K562 (cell line): ENCODE data around the gene PNMA8C. TPM values are rescaled to one million over a fixed set of nuclear protein-coding genes. Genes with fewer than 3 reads are reported as not detected.
A peak's percentile ranks its signal among the peaks of the same experiment; 100 is the strongest.

Experiments
- ATAC-seq: fragments of 200-7000 bp; cut with Tn5 transposase; 3 replicates; pipeline ENCODE4 v1.9.1; 2020; ENCODE audit warnings: moderate library complexity
- BruUV-seq: library from RNA; stranded (reverse); fragments of 400-500 nt; replicated peaks from 2 replicates; lab custom pipeline; 2021; lab: Mats Ljungman, UMichigan
- CTCF ChIA-PET: fragments of 300-600 bp; formaldehyde crosslinking; extraction: SDS; loops from one replicate; lab custom pipeline; 2021; ENCODE audit warnings: low intra/inter-chr PET ratio; lab: Yijun Ruan, JAX
- POLR2A ChIA-PET: fragments of 300-600, 350-650 bp; sonication (Branson Sonifier 250); formaldehyde crosslinking; extraction: SDS; loops from one replicate; lab custom pipeline; 2021; ENCODE audit warnings: antibody characterized with exemption, inconsistent platforms; lab: Yijun Ruan, JAX
- DNase-seq, 4 experiments: peaks; one replicate each; pipeline versions ENCODE4 v3.0.0 to v3.0.0-alpha.2; 2011 to 2018; ENCODE audit warnings: low spot score in 3 of 4, mixed read lengths in 3 of 4; ENCODE audit errors: extremely low read depth in 1 of 4
- FAIRE-seq: peaks from 2 replicates; lab custom pipeline; 2011; peaks lifted over from hg19 to GRCh38; lab: Jason Lieb, UNC
- H2AFZ ChIP-seq: 2 replicates; pipeline ENCODE4 v1.6.0; 2011; ENCODE audit warnings: low read depth, low read length, control low read depth, inconsistent platforms
- H3K27ac ChIP-seq: fragments of 200-600 bp; 3 replicates; pipeline ENCODE4 v1.8.0; 2011; ENCODE audit warnings: low read depth, mild to moderate bottlenecking, control low read depth, inconsistent platforms, low read length, moderate library complexity, mixed read lengths; ENCODE audit errors: extremely low read depth
- H3K27me3 ChIP-seq, 2 experiments: fragments of 300-600 bp in 1 of 2; 2 replicates in 1 of 2; 3 replicates in 1 of 2; pipeline versions ENCODE4 v1.6.0 to v1.8.0; 2011; ENCODE audit warnings: inconsistent platforms in 2 of 2, low read length in 2 of 2, mild to moderate bottlenecking in 1 of 2, mixed read lengths in 1 of 2, moderate library complexity in 1 of 2; ENCODE audit not compliant: control insufficient read depth in 2 of 2, insufficient read depth in 2 of 2
- H3K36me3 ChIP-seq: fragments of 300-600 bp; 3 replicates; pipeline ENCODE4 v1.8.0; 2011; ENCODE audit warnings: mild to moderate bottlenecking, low read length, inconsistent platforms; ENCODE audit not compliant: control insufficient read depth, insufficient read depth
- H3K4me1 ChIP-seq, 2 experiments: fragments of 200-600 bp in 1 of 2; replicated peaks in 1 of 2; 2 replicates in 1 of 2; 3 replicates in 1 of 2; pipeline versions ENCODE4 v1.5.1 to v1.8.0; 2011; ENCODE audit warnings: inconsistent platforms in 2 of 2, low read length in 2 of 2, mild to moderate bottlenecking in 1 of 2, mixed read lengths in 1 of 2, moderate library complexity in 1 of 2; ENCODE audit not compliant: control insufficient read depth in 2 of 2, insufficient read depth in 2 of 2
- H3K4me2 ChIP-seq: 2 replicates; pipeline ENCODE4 v1.6.1; 2011; ENCODE audit warnings: low read length, control low read depth, inconsistent platforms, mixed read lengths; ENCODE audit not compliant: insufficient read depth
- H3K4me3 ChIP-seq: fragments of 200-600 bp; sonication (generic), shearing (Covaris generic); 2 replicates; pipeline ENCODE4 v1.5.1; 2016; ENCODE audit warnings: control low read depth, inconsistent platforms
- H3K79me2 ChIP-seq: fragments of 200-600 bp; 3 replicates; pipeline ENCODE4 v1.8.0; 2011; ENCODE audit warnings: low read length, inconsistent platforms; ENCODE audit not compliant: control insufficient read depth, insufficient read depth
- H3K9ac ChIP-seq, 2 experiments: 2 replicates each; pipeline versions ENCODE4 v1.6.0 to v1.6.1; 2011; ENCODE audit warnings: low read depth in 2 of 2, low read length in 2 of 2, control low read depth in 1 of 2, inconsistent platforms in 1 of 2, mild to moderate bottlenecking in 1 of 2, mixed read lengths in 1 of 2; ENCODE audit not compliant: insufficient read depth in 1 of 2
- H3K9me1 ChIP-seq: one replicate; pipeline ENCODE4 v1.6.0; 2011; ENCODE audit warnings: inconsistent platforms, mild to moderate bottlenecking, low read length, moderate library complexity; ENCODE audit not compliant: control insufficient read depth, insufficient read depth
- H3K9me3 ChIP-seq: replicated peaks from 2 replicates; pipeline ENCODE4 v1.5.1; 2011; ENCODE audit warnings: low read depth, low read length, inconsistent platforms; ENCODE audit not compliant: control insufficient read depth, insufficient read depth
- H4K20me1 ChIP-seq: replicated peaks from 2 replicates; pipeline ENCODE4 v1.6.1; 2011; ENCODE audit warnings: low read length, inconsistent platforms, mixed read lengths; ENCODE audit not compliant: control insufficient read depth, insufficient read depth
- ARID4B ChIP-seq: sonication (generic); formaldehyde crosslinking; IDR thresholded peaks from 2 replicates; pipeline ENCODE4 v1.8.0; 2022; ENCODE audit warnings: mild to moderate bottlenecking, missing genetic modification reagents
- CSDE1 ChIP-seq, 2 experiments: fragments of 450-650 bp; IDR thresholded peaks; 2 replicates each; pipeline ENCODE4 v1.6.1; 2016; ENCODE audit warnings: mild to moderate bottlenecking in 1 of 2
- MECOM ChIP-seq: fragments of 250-450 bp; sonication (Bioruptor Pico); IDR thresholded peaks from 2 replicates; pipeline ENCODE4 v1.8.0; 2022; ENCODE audit warnings: inconsistent platforms
- NFATC3 ChIP-seq: fragments of 450-650 bp; IDR thresholded peaks from 2 replicates; pipeline ENCODE4 v1.6.1; 2017; ENCODE audit warnings: mild to moderate bottlenecking
- RFX1 ChIP-seq: fragments of 450-650 bp; IDR thresholded peaks from 2 replicates; pipeline ENCODE4 v1.6.1; 2016; ENCODE audit warnings: mild to moderate bottlenecking, moderate library complexity
- ZNF121 ChIP-seq: sonication (generic); formaldehyde crosslinking; conservative IDR thresholded peaks from 2 replicates; pipeline ENCODE4 v1.8.0; 2022; ENCODE audit warnings: missing genetic modification reagents
- ZNF75A ChIP-seq: fragments of 450-650 bp; formaldehyde crosslinking; IDR thresholded peaks from 2 replicates; pipeline ENCODE4 v1.4.0; 2020; ENCODE audit warnings: mild to moderate bottlenecking
- WGBS: fragments of 100-300 bp; shearing (Covaris generic); methylation state at CpG from one replicate; pipeline ENCODE4 v1.1.6; 2016; ENCODE audit warnings: low coverage, mixed read lengths; ENCODE audit not compliant: insufficient coverage; ENCODE audit errors: missing lambda C conversion rate; 5-methylcytosine and 5-hydroxymethylcytosine counted together
- in situ Hi-C: fragments of 300-500 bp; cut with MboI; formaldehyde crosslinking; loops from 4 replicates; pipeline ENCODE4 v1.15.0; 2018; ENCODE audit warnings: inconsistent platforms, mixed read lengths
- intact Hi-C: fragments of 100-400 bp; cut with micrococcal nuclease; formaldehyde crosslinking; loops from 2 replicates; pipeline ENCODE4 v1.14.2; 2022
- polyA plus RNA-seq, 8 experiments: library from polyadenylated mRNA; depleted of rRNA in 4 of 8; stranded (reverse) in 5 of 8; unstranded in 3 of 8; fragments of >200 nt; fragmentation: Nextera tagmentation in 2 of 8; fragmentation: Illumina TruSeq in 1 of 8; extraction: Ambion mirVana in 2 of 8; extraction: Trizol in 1 of 8; gene quantifications; 2 replicates each; pipeline versions ENCODE4 v1.2.1 to v1.2.3, GENCODE V29; 2011 to 2014; ENCODE audit warnings: inconsistent platforms in 1 of 8, missing spikeins in 1 of 8
- total RNA-seq, 7 experiments: library from RNA; depleted of rRNA in 6 of 7; stranded (reverse); fragments of >200 nt in 6 of 7; fragmentation: Illumina TruSeq in 2 of 7; extraction: Trizol in 2 of 7; gene quantifications; 2 replicates each; pipeline versions ENCODE4 v1.2.1 to v1.2.3, GENCODE V29; 2011 to 2021; ENCODE audit warnings: low replicate concordance in 1 of 7

Gene PNMA8C
- total and polyA plus RNA-seq, 9 of the 15 experiments (the other 6 are each of a cell fraction or from before 2014, with no cell fraction given) = 0.04 to 0.05 (median 0.05) TPM; not detected in 6

- TF ChIP-seq RFX1 = peak; percentile 85
- no peak for TF ChIP-seq CSDE1 (IDR thresholded peaks at IDR 0.05)
- no peaks in the 10 kb centered on the region for H4K20me1 ChIP-seq
- no peak overlapping the region for H3K4me2 ChIP-seq
- intact Hi-C loops = no loop called here
- FAIRE-seq = no peak
- H3K4me3 ChIP-seq = no peak overlapping the region
- no peaks in the 10 kb centered on the region for H3K79me2 ChIP-seq
- no peak overlapping the region for H3K9ac ChIP-seq
- H2AFZ ChIP-seq = no peak overlapping the region
- DNase-seq = no peak
- no peaks in the 10 kb centered on the region; a peak in 1 of 5 replicates for H3K4me1 ChIP-seq
- no peaks in the 10 kb centered on the region for H3K9me3 ChIP-seq
- ATAC-seq = no peak
- H3K27ac ChIP-seq = no peak overlapping the region
- in situ Hi-C loops = no loop called here
- POLR2A ChIA-PET = interaction anchor here (1.1 kb wide), 1 partner anchor 11 kb away, joined by 3 read pairs; the partner anchor contains the start of gene PNMA8A
- no TSS peak for BruUV-seq
- CTCF ChIA-PET = no interaction called here
- no peaks in the 10 kb centered on the region for H3K36me3 ChIP-seq
- WGBS = 29% methylated on average over 2 of the region's 2 CpGs
- no peaks in the 10 kb centered on the region for H3K9me1 ChIP-seq
- H3K27me3 ChIP-seq = peaks cover 0 to 9% of the 10 kb centered on the region in 2 experiments; a peak in 1 of 5 replicates
Measured at GRCh38 chr19:46460055-46460454, 31.3 kb upstream of the PNMA8C start.

DNA sequence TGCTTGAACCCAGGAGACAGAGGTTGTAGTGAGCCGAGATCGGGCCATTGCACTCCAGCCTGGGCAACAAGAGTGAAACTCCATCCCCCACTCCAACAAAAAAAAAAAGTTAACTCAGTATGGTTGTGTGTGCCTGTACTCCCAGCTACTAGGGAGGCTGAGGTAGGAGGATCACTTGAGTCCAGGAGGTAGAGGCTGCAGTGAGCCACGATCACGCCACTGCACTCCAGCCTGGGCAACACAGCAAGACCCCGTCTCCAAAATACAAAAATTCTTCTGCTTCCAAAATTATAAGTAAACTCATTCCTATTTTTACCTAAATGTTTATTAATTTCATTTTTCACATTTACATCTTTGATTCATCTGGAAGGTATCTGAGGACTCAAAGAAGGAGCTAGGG, 28.2 kb upstream of the PNMA8C start:
- DNase-seq (no peak), ATAC-seq (no peak), FAIRE-seq (no peak)
- Histone ChIP-seq H4K20me1 (no peaks in the 10 kb centered on the region), H3K79me2 (no peaks in the 10 kb centered on the region), H3K36me3 (no peaks in the 10 kb centered on the region), H2AFZ (no peak overlapping the region), H3K9me3 (no peaks in the 10 kb centered on the region), H3K27ac (no peak overlapping the region), H3K4me2 (no peak overlapping the region), H3K9me1 (no peaks in the 10 kb centered on the region), H3K9ac (no peak overlapping the region), H3K4me3 (no peak overlapping the region), H3K27me3 (peaks cover 4 to 13% of the 10 kb centered on the region in 2 experiments; a peak in 2 of 5 replicates), H3K4me1 (no peaks in the 10 kb centered on the region; a peak in 1 of 5 replicates)
- intact Hi-C loops (no loop called here), in situ Hi-C loops (no loop called here)
- ChIA-PET POLR2A (interaction anchor here (1.1 to 1.3 kb wide), 2 partner anchors 11 to 32 kb away, joined by 3 to 4 read pairs; no protein-coding TSS in a partner anchor), CTCF (interaction anchor here (0.6 kb wide), 1 partner anchor 11 kb away, joined by 3 read pairs; no protein-coding TSS in a partner anchor)
- TF ChIP-seq ZNF75A (CRISPR knock-in tag) = no peak
- no peak for TF ChIP-seq MECOM (CRISPR knock-in tag)
- TF ChIP-seq ARID4B = no peak
- peak; percentile 81 for TF ChIP-seq ZNF121 (CRISPR knock-in tag)
- no peak for TF ChIP-seq NFATC3
- WGBS = 32% methylated on average over 5 of the region's 5 CpGs
- BruUV-seq = no TSS peak
